Gastroesophageal sphincter (tissue), 3 donors: ENCODE measurements around the gene COMMD6.

Experiments
- CTCF ChIP-seq, 4 experiments: fragments of 200-600 bp in 2 of 4; fragments of 450-650 bp in 2 of 4; sonication (generic) in 1 of 4; IDR thresholded peaks; one replicate each; pipeline ENCODE4 v1.5.1; 2017 to 2019; ENCODE audit warnings: antibody characterized with exemption in 4 of 4, mild to moderate bottlenecking in 2 of 4, moderate library complexity in 2 of 4
- POLR2A ChIP-seq, 2 donors: fragments of 450-650 bp; IDR thresholded peaks; one replicate each; pipeline ENCODE4 v1.6.1; 2017; ENCODE audit warnings: antibody characterized with exemption in 2 of 2, mild to moderate bottlenecking in 2 of 2, moderate library complexity in 1 of 2

- TF ChIP-seq CTCF (IDR thresholded peaks at IDR 0.05) (no peak), POLR2A (IDR thresholded peaks at IDR 0.05) (no peak)
Measured at GRCh38 chr13:75556961-75557360, 19.3 kb upstream of the COMMD6 start.
